ENCODE results near the gene LYL1. TPM values are rescaled to one million over a fixed set of nuclear protein-coding genes. Genes with fewer than 3 reads are reported as not detected.
A peak's percentile ranks its signal among the peaks of the same experiment; 100 is the strongest.

Gene LYL1
- total RNA-seq, 1 donor from 2014 or later: 0.88 TPM

GRCh38 chr19:13063461-13064091 is 39.1 kb downstream of the LYL1 start:
- Mint-ChIP-seq H3K4me3 (no peak overlapping the region), H3K4me1 (peaks cover 21% of the 10 kb centered on the region), H3K9me3 (no peaks in the 10 kb centered on the region), H3K36me3 (no peaks in the 10 kb centered on the region), H3K27me3 (ENCODE audit: insufficient read depth, low read depth) (peaks cover 59% of the 10 kb centered on the region), H3K27ac (no peak overlapping the region)
- peaks cover 21% of the 10 kb centered on the region for H4K20me1 ChIP-seq (ENCODE audit: low read depth)
- H2AFZ ChIP-seq (replicated peaks): no peak overlapping the region
- H3F3A ChIP-seq (ENCODE audit: low read depth): no peaks in the 10 kb centered on the region
- H3K27me3 ChIP-seq: peaks cover 78% of the 10 kb centered on the region
- H3K4me1 ChIP-seq: peaks cover 16% of the 10 kb centered on the region
- no peaks in the 10 kb centered on the region for H3K36me3 ChIP-seq
- TF ChIP-seq CTCF (IDR thresholded peaks at IDR 0.05): no peak
- no peak for TF ChIP-seq EZH2 (IDR thresholded peaks at IDR 0.05)
- TF ChIP-seq EZH2phosphoT487 (IDR thresholded peaks at IDR 0.05): no peak
- H3K4me2 ChIP-seq: no peak overlapping the region
- DNase-seq (ENCODE audit: low spot score): no peak
- H3K79me2 ChIP-seq (ENCODE audit: low read depth): no peaks in the 10 kb centered on the region
- H3K9me3 ChIP-seq (ENCODE audit: low read depth): no peaks in the 10 kb centered on the region
- no peak overlapping the region for H3K27ac ChIP-seq
- no peak overlapping the region for H3K9ac ChIP-seq
- H3K4me3 ChIP-seq: no peak overlapping the region

GRCh38 chr19:13062317-13062716 is 40.3 kb downstream of the LYL1 start:
- Histone ChIP-seq H3K27ac (no peak overlapping the region), H2AFZ (replicated peaks) (no peak overlapping the region), H3K9ac (no peak overlapping the region), H3K36me3 (no peaks in the 10 kb centered on the region), H3F3A (ENCODE audit: low read depth) (peaks cover 1% of the 10 kb centered on the region), H3K4me1 (peaks cover 29% of the 10 kb centered on the region), H4K20me1 (ENCODE audit: low read depth) (peaks cover 32% of the 10 kb centered on the region), H3K4me3 (no peak overlapping the region), H3K9me3 (ENCODE audit: low read depth) (no peaks in the 10 kb centered on the region), H3K4me2 (no peak overlapping the region), H3K27me3 (peaks cover 88% of the 10 kb centered on the region), H3K79me2 (ENCODE audit: low read depth) (no peaks in the 10 kb centered on the region)
- H3K9me3 Mint-ChIP-seq: no peaks in the 10 kb centered on the region
- TF ChIP-seq EZH2phosphoT487 (IDR thresholded peaks at IDR 0.05) (no peak), CTCF (IDR thresholded peaks at IDR 0.05) (no peak), EZH2 (IDR thresholded peaks at IDR 0.05) (no peak)
- no peak overlapping the region for H3K27ac Mint-ChIP-seq
- H3K27me3 Mint-ChIP-seq (ENCODE audit: insufficient read depth, low read depth): peaks cover 65% of the 10 kb centered on the region
- DNase-seq (ENCODE audit: low spot score): no peak
- no peak overlapping the region for H3K4me3 Mint-ChIP-seq
- peaks cover 22% of the 10 kb centered on the region for H3K4me1 Mint-ChIP-seq
- no peaks in the 10 kb centered on the region for H3K36me3 Mint-ChIP-seq

GRCh38 chr19:13060964-13061927 is 41.4 kb downstream of the LYL1 start:
- TF ChIP-seq CTCF (IDR thresholded peaks at IDR 0.05) (peak; percentile 93), EZH2 (IDR thresholded peaks at IDR 0.05) (peak; percentile 83), EZH2phosphoT487 (IDR thresholded peaks at IDR 0.05) (peak; percentile 71)
- Histone ChIP-seq H3K4me3 (peak overlapping the region; percentile 32), H3K4me1 (peaks cover 39% of the 10 kb centered on the region)

More at GRCh38 chr19:13060964-13061927, 41.4 kb downstream of the LYL1 start:
- peak overlapping the region; percentile 4 for H3K4me3 Mint-ChIP-seq
- DNase-seq (ENCODE audit: low spot score): peak; percentile 94
- H3K27me3 Mint-ChIP-seq (ENCODE audit: insufficient read depth, low read depth): peaks cover 73% of the 10 kb centered on the region
- H3K27ac Mint-ChIP-seq: no peak overlapping the region
- H3K4me1 Mint-ChIP-seq: peaks cover 22% of the 10 kb centered on the region
- H3K36me3 Mint-ChIP-seq: no peaks in the 10 kb centered on the region
- peaks cover 93% of the 10 kb centered on the region for H3K27me3 ChIP-seq
- peaks cover 43% of the 10 kb centered on the region for H4K20me1 ChIP-seq (ENCODE audit: low read depth)
- peaks cover 11% of the 10 kb centered on the region for H3F3A ChIP-seq (ENCODE audit: low read depth)
- H3K9me3 ChIP-seq (ENCODE audit: low read depth): no peaks in the 10 kb centered on the region
- no peaks in the 10 kb centered on the region for H3K9me3 Mint-ChIP-seq
- H3K79me2 ChIP-seq (ENCODE audit: low read depth): no peaks in the 10 kb centered on the region
- H2AFZ ChIP-seq (replicated peaks): no peak overlapping the region
- H3K27ac ChIP-seq: no peak overlapping the region
- H3K9ac ChIP-seq: no peak overlapping the region
- peak overlapping the region; percentile 68 for H3K4me2 ChIP-seq
- H3K36me3 ChIP-seq: no peaks in the 10 kb centered on the region
